ENCODE measurements around the gene DCP1A. TPM values are rescaled to one million over a fixed set of nuclear protein-coding genes. Genes with fewer than 3 reads are reported as not detected.
"Not testable (repeated sequence)": the region's sequence is repeated elsewhere in the genome, so short reads cannot be mapped to it uniquely, and the experiment has no call there.

Gene DCP1A
- total RNA-seq, 1 donor from 2014 or later, result 33.8 TPM

GRCh38 chr3:53331871-53332270 lies 15.5 kb downstream of the DCP1A start:
- no peak for TF ChIP-seq CTCF (IDR thresholded peaks at IDR 0.05; ENCODE audit: unreplicated experiment)
- no peak overlapping the region for H3K27ac Mint-ChIP-seq (ENCODE audit: unreplicated experiment)
- no peaks in the 10 kb centered on the region for H3K9me3 Mint-ChIP-seq (ENCODE audit: unreplicated experiment)
- DNase-seq (ENCODE audit: low spot score), result no peak
- no peaks in the 10 kb centered on the region for H3K4me1 Mint-ChIP-seq (ENCODE audit: unreplicated experiment)
- peaks cover 40% of the 10 kb centered on the region for H3K36me3 Mint-ChIP-seq (ENCODE audit: low read depth, unreplicated experiment)
- peaks cover 2% of the 10 kb centered on the region for H3K27me3 Mint-ChIP-seq (ENCODE audit: unreplicated experiment)
- no peak overlapping the region for H3K4me3 Mint-ChIP-seq (ENCODE audit: unreplicated experiment)

- no peak overlapping the region for H3K4me3 Mint-ChIP-seq (ENCODE audit: unreplicated experiment)
- H3K27me3 Mint-ChIP-seq (ENCODE audit: unreplicated experiment), result peaks cover 2% of the 10 kb centered on the region
- H3K4me1 Mint-ChIP-seq (ENCODE audit: unreplicated experiment), result peaks cover 8% of the 10 kb centered on the region
- H3K9me3 Mint-ChIP-seq (ENCODE audit: unreplicated experiment), result no peaks in the 10 kb centered on the region
- H3K36me3 Mint-ChIP-seq (ENCODE audit: low read depth, unreplicated experiment), result peaks cover 33% of the 10 kb centered on the region
- no peak for TF ChIP-seq CTCF (IDR thresholded peaks at IDR 0.05; ENCODE audit: unreplicated experiment)
- H3K27ac Mint-ChIP-seq (ENCODE audit: unreplicated experiment), result no peak overlapping the region
- no peak for DNase-seq (ENCODE audit: low spot score)
These were observed 17.4 kb downstream of the DCP1A start for GRCh38 chr3:53329897-53330296.

- Mint-ChIP-seq H3K27me3 (ENCODE audit: unreplicated experiment) (peaks cover 2% of the 10 kb centered on the region), H3K4me1 (ENCODE audit: unreplicated experiment) (peaks cover 8% of the 10 kb centered on the region), H3K27ac (ENCODE audit: unreplicated experiment) (peak overlapping the region; percentile 70), H3K36me3 (ENCODE audit: low read depth, unreplicated experiment) (peaks cover 21% of the 10 kb centered on the region), H3K9me3 (ENCODE audit: unreplicated experiment) (no peaks in the 10 kb centered on the region), H3K4me3 (ENCODE audit: unreplicated experiment) (no peak overlapping the region)
- no peak for TF ChIP-seq CTCF (IDR thresholded peaks at IDR 0.05; ENCODE audit: unreplicated experiment)
- DNase-seq (ENCODE audit: low spot score), result no peak
These were observed 18.6 kb downstream of the DCP1A start for GRCh38 chr3:53328746-53329145.

- not testable (repeated sequence) for H3K4me1 Mint-ChIP-seq (ENCODE audit: unreplicated experiment); DNase-seq (ENCODE audit: low spot score); H3K27me3 Mint-ChIP-seq (ENCODE audit: unreplicated experiment); H3K4me3 Mint-ChIP-seq (ENCODE audit: unreplicated experiment); H3K9me3 Mint-ChIP-seq (ENCODE audit: unreplicated experiment); H3K27ac Mint-ChIP-seq (ENCODE audit: unreplicated experiment)
- peaks cover 19% of the 10 kb centered on the region for H3K36me3 Mint-ChIP-seq (ENCODE audit: low read depth, unreplicated experiment)
These were observed 19.4 kb downstream of the DCP1A start for GRCh38 chr3:53327986-53328385.

- Mint-ChIP-seq H3K4me1 (ENCODE audit: unreplicated experiment) (peaks cover 8% of the 10 kb centered on the region), H3K36me3 (ENCODE audit: low read depth, unreplicated experiment) (peaks cover 15% of the 10 kb centered on the region), H3K4me3 (ENCODE audit: unreplicated experiment) (no peak overlapping the region), H3K9me3 (ENCODE audit: unreplicated experiment) (no peaks in the 10 kb centered on the region), H3K27me3 (ENCODE audit: unreplicated experiment) (peaks cover 2% of the 10 kb centered on the region), H3K27ac (ENCODE audit: unreplicated experiment) (no peak overlapping the region)
- no peak for TF ChIP-seq CTCF (IDR thresholded peaks at IDR 0.05; ENCODE audit: unreplicated experiment)
- DNase-seq (ENCODE audit: low spot score), result no peak
These were observed 23.2 kb downstream of the DCP1A start for GRCh38 chr3:53324105-53324504.

GRCh38 chr3:53320697-53321096 lies 26.6 kb downstream of the DCP1A start:
- H3K9me3 Mint-ChIP-seq (ENCODE audit: unreplicated experiment), result no peaks in the 10 kb centered on the region
- TF ChIP-seq CTCF (IDR thresholded peaks at IDR 0.05; ENCODE audit: unreplicated experiment), result no peak
- no peaks in the 10 kb centered on the region for H3K27me3 Mint-ChIP-seq (ENCODE audit: unreplicated experiment)
- no peak overlapping the region for H3K27ac Mint-ChIP-seq (ENCODE audit: unreplicated experiment)
- no peak overlapping the region for H3K4me3 Mint-ChIP-seq (ENCODE audit: unreplicated experiment)
- no peak for DNase-seq (ENCODE audit: low spot score)
- H3K4me1 Mint-ChIP-seq (ENCODE audit: unreplicated experiment), result peaks cover 7% of the 10 kb centered on the region
- peaks cover 8% of the 10 kb centered on the region for H3K36me3 Mint-ChIP-seq (ENCODE audit: low read depth, unreplicated experiment)

All from endothelial cell (in vitro differentiated cells).